Trophoblast cell (in vitro differentiated cells and primary cell): Measurements from ENCODE around the gene SETD6.

Experiments
- DNase-seq, 2 donors: peaks; one replicate each; pipeline ENCODE4 v3.0.0-alpha.2; 2016
- H2AFZ ChIP-seq: 2 replicates; pipeline ENCODE4 v1.6.1; 2013; ENCODE audit warnings: low read length, moderate library complexity, mild to moderate bottlenecking; ENCODE audit not compliant: insufficient read depth, poor library complexity
- H2AK5ac ChIP-seq: 2 replicates; pipeline ENCODE4 v1.6.1; 2013; ENCODE audit warnings: mild to moderate bottlenecking, low read length
- H2BK120ac ChIP-seq: 2 replicates; pipeline ENCODE4 v1.6.1; 2013; ENCODE audit warnings: low read length, mild to moderate bottlenecking, moderate library complexity; ENCODE audit not compliant: insufficient read depth, poor library complexity
- H2BK12ac ChIP-seq: 2 replicates; pipeline ENCODE4 v1.6.1; 2013; ENCODE audit warnings: mild to moderate bottlenecking, low read length, moderate library complexity
- H2BK5ac ChIP-seq: 2 replicates; pipeline ENCODE4 v1.6.1; 2013; ENCODE audit warnings: low read length, low read depth, moderate library complexity, mild to moderate bottlenecking; ENCODE audit not compliant: poor library complexity
- H3K14ac ChIP-seq: 2 replicates; pipeline ENCODE4 v1.6.1; 2013; ENCODE audit warnings: mild to moderate bottlenecking, low read length
- H3K18ac ChIP-seq: 2 replicates; pipeline ENCODE4 v1.6.1; 2013; ENCODE audit warnings: mild to moderate bottlenecking, low read length
- H3K23ac ChIP-seq: 2 replicates; pipeline ENCODE4 v1.6.1; 2013; ENCODE audit warnings: low read length
- H3K27ac ChIP-seq: 2 replicates; pipeline ENCODE4 v1.5.1; 2013; ENCODE audit warnings: low read depth, mild to moderate bottlenecking, inconsistent platforms, low read length, moderate library complexity
- H3K27me3 ChIP-seq: 2 replicates; pipeline ENCODE4 v1.6.1; 2013; ENCODE audit warnings: inconsistent platforms, mild to moderate bottlenecking, low read length, moderate library complexity; ENCODE audit not compliant: insufficient read depth
- H3K36me3 ChIP-seq, 2 experiments: 1 replicate in 1 of 2; 2 replicates in 1 of 2; pipeline ENCODE4 v1.6.1; 2013; ENCODE audit warnings: low read length in 2 of 2, mild to moderate bottlenecking in 2 of 2, moderate library complexity in 1 of 2; ENCODE audit not compliant: insufficient read depth in 2 of 2, control insufficient read depth in 1 of 2
- H3K4ac ChIP-seq: 2 replicates; pipeline ENCODE4 v1.6.1; 2013; ENCODE audit warnings: low read depth, mild to moderate bottlenecking, low read length, moderate library complexity
- H3K4me1 ChIP-seq, 2 experiments: 1 replicate in 1 of 2; 2 replicates in 1 of 2; pipeline ENCODE4 v1.6.1; 2013; ENCODE audit warnings: low read length in 2 of 2, mild to moderate bottlenecking in 2 of 2, moderate library complexity in 1 of 2; ENCODE audit not compliant: insufficient read depth in 2 of 2, control insufficient read depth in 1 of 2
- H3K4me2 ChIP-seq: 2 replicates; pipeline ENCODE4 v1.6.1; 2013; ENCODE audit warnings: inconsistent platforms, mild to moderate bottlenecking, low read length, moderate library complexity
- H3K4me3 ChIP-seq: 2 replicates; pipeline ENCODE4 v1.5.1; 2013; ENCODE audit warnings: mild to moderate bottlenecking, low read depth, low read length, inconsistent platforms
- H3K79me1 ChIP-seq: one replicate; pipeline ENCODE4 v1.6.1; 2013; ENCODE audit warnings: low read length
- H3K79me2 ChIP-seq: 2 replicates; pipeline ENCODE4 v1.6.1; 2013; ENCODE audit warnings: low read length, mild to moderate bottlenecking; ENCODE audit not compliant: control insufficient read depth, insufficient read depth, poor library complexity
- H3K9ac ChIP-seq: 2 replicates; pipeline ENCODE4 v1.6.1; 2013; ENCODE audit warnings: mild to moderate bottlenecking, low read length
- H3K9me3 ChIP-seq: 2 replicates; pipeline ENCODE4 v1.6.1; 2013; ENCODE audit warnings: low read depth, mild to moderate bottlenecking, control low read depth, inconsistent platforms, low read length; ENCODE audit not compliant: insufficient read depth
- H4K12ac ChIP-seq: 2 replicates; pipeline ENCODE4 v1.6.1; 2013; ENCODE audit warnings: low read depth, mild to moderate bottlenecking, low read length, moderate library complexity
- H4K8ac ChIP-seq: 2 replicates; pipeline ENCODE4 v1.6.1; 2013; ENCODE audit warnings: low read depth, mild to moderate bottlenecking, low read length, moderate library complexity
- H4K91ac ChIP-seq: one replicate; pipeline ENCODE4 v1.6.1; 2013; ENCODE audit warnings: low read depth, mild to moderate bottlenecking, low read length, moderate library complexity
- WGBS: extraction: QIAGEN DNeasy Blood & Tissue Kit; methylation state at CpG from one replicate; pipeline ENCODE4 v1.1.7; 2013; ENCODE audit warnings: missing lambda C conversion rate; ENCODE audit not compliant: insufficient read length, insufficient coverage; ENCODE audit errors: extremely low coverage; 5-methylcytosine and 5-hydroxymethylcytosine counted together

SETD6 gene

DNA sequence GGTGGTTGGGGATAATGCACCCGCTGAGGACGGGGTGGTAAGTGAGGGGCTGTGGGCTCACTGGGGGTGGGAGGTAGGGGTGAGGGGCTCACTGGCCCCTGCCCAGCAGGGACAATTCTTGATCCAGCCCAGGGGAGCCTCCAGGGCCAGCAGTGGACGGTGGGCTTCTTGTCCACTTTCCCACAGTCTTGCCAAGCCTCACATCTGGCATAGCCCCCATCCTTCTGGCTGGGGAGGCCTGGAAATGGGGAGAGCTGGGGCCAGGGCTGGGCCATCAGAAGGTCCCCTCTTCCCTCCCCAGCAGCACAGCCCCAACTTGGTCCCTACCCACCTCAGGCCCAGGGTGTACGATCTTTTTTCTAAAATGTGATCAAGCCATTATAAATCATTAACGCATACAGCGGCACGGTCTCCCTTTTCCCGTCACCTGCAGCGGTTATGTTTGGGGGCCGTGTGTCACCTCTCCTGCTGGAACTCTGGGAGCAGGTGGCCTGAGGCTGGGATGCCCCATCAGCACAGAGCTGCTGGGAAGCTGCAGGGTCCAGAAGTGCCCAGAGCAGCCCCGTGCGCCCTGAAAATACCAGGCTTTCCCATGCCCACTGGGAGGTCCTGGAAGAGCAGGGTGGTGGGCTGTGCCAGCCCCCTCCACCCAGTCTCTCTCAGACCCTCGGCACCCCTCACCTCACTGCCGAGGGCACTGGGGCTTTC is 7.2 kb upstream of the SETD6 start:
- no peak overlapping the region for H3K4me2 ChIP-seq
- DNase-seq, result no peak
- H3K4me3 ChIP-seq, result no peak overlapping the region
- H4K8ac ChIP-seq, result no peak overlapping the region
- H2AK5ac ChIP-seq, result no peak overlapping the region
- no peaks in the 10 kb centered on the region for H3K27me3 ChIP-seq
- no peak overlapping the region for H3K18ac ChIP-seq
- H3K36me3 ChIP-seq, result peaks cover 12 to 17% of the 10 kb centered on the region in 2 experiments
- no peak overlapping the region for H3K14ac ChIP-seq
- H4K12ac ChIP-seq, result no peak overlapping the region
- no peaks in the 10 kb centered on the region for H3K79me1 ChIP-seq
- H3K9me3 ChIP-seq, result no peaks in the 10 kb centered on the region
- no peak overlapping the region for H3K9ac ChIP-seq
- H3K4me1 ChIP-seq, result peaks cover 0 to 3% of the 10 kb centered on the region in 2 experiments
- H2BK5ac ChIP-seq, result no peak overlapping the region
- WGBS, result no CpG with 5 or more reads among the region's 14 CpGs
- H2BK120ac ChIP-seq, result no peak overlapping the region
- no peaks in the 10 kb centered on the region for H3K79me2 ChIP-seq
- H2BK12ac ChIP-seq, result no peak overlapping the region
- no peak overlapping the region for H3K27ac ChIP-seq
- no peak overlapping the region for H4K91ac ChIP-seq
- no peak overlapping the region for H2AFZ ChIP-seq
- H3K4ac ChIP-seq, result no peak overlapping the region
- H3K23ac ChIP-seq, result no peak overlapping the region

DNA sequence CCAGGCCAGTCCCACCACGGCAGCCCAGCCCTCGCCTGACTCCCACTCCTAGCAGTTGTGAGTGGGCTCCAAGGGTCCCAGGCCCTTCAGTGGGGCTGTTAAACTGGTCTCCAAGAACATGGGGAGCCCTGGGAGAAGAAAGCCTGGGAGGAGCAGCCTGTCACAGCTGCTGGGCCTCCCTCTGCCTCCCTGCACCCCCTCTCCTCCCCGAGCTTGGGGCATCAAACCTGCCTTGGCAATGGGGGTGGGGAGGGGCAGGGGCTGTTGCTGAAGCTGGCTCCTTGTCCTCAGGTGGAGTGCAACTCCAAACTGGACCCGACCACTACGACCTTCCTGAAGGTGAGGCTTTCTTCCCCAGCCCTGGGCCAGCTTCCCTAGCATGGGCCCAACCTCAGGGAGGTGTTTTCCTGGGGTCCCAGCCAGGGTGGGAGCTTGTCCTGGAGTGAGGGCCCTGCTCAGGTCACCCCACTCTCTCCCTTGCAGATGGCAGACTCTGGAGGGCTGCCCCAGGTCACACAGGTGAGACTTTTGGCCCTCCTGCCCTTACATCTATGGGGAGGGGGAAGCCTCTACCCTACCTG is 6.6 kb upstream of the SETD6 start:
- Histone ChIP-seq H3K79me1 (no peaks in the 10 kb centered on the region), H3K4me3 (no peak overlapping the region), H3K4me1 (peaks cover 0 to 3% of the 10 kb centered on the region in 2 experiments), H3K27me3 (no peaks in the 10 kb centered on the region), H2BK120ac (no peak overlapping the region), H2BK12ac (no peak overlapping the region), H3K36me3 (peaks cover 12 to 17% of the 10 kb centered on the region in 2 experiments), H2AFZ (no peak overlapping the region), H3K79me2 (no peaks in the 10 kb centered on the region), H3K4me2 (no peak overlapping the region), H3K27ac (no peak overlapping the region), H3K14ac (no peak overlapping the region), H3K9me3 (no peaks in the 10 kb centered on the region), H3K9ac (no peak overlapping the region), H4K8ac (no peak overlapping the region), H2BK5ac (no peak overlapping the region), H4K12ac (no peak overlapping the region), H3K4ac (no peak overlapping the region), H4K91ac (no peak overlapping the region), H2AK5ac (no peak overlapping the region), H3K23ac (no peak overlapping the region), H3K18ac (no peak overlapping the region)
- DNase-seq, result no peak
- WGBS, result no CpG with 5 or more reads among the region's 5 CpGs

DNA sequence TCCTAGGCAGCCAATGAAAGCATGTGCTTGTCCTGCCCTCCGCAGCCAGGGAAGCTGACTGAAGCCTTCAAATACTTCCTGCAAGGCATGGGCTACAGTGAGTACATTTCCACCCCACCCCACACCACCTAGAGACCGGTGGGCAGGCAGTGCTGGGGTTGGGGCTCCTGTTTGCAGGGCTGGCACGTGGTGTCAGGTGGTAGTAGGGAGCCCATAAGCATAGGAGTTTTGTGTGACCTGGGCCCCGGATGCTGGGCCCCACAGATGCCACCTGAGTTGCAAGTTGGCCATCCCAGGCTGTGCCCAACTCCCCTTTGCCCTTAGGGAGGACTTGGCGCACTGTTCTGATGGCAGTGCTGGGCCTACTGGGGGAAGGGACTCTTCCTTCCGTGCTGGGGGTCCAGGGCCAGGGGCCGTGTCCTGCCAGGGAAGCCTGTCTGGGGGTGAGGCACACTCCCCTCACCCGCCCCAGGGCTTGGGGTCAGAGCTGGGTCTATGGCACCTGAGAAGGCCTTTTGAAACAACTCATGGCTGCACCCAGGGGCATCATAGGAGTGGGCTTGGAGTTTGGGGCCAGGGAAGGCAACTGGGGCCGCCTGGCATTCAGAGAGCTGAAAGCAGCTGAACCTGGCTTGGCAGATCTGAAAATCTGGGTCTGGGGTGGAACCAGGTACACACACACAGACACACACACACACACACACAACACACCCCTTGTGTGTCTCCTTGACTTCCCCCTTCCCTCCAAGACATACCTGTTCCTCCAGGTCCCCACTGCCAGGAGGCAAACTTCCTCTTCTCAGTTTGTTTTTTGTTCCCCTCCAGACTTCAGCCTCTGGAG is 5.8 kb upstream of the SETD6 start:
- no peak overlapping the region for H2BK120ac ChIP-seq
- H3K27me3 ChIP-seq, result no peaks in the 10 kb centered on the region
- H3K36me3 ChIP-seq, result peaks cover 12 to 14% of the 10 kb centered on the region in 2 experiments
- no peak overlapping the region for H2AFZ ChIP-seq
- peaks cover 0 to 3% of the 10 kb centered on the region in 2 experiments for H3K4me1 ChIP-seq
- no peak overlapping the region for H2AK5ac ChIP-seq
- no CpG with 5 or more reads among the region's 9 CpGs for WGBS
- H3K23ac ChIP-seq, result no peak overlapping the region
- no peak overlapping the region for H4K8ac ChIP-seq
- no peak overlapping the region for H2BK12ac ChIP-seq
- H3K4ac ChIP-seq, result no peak overlapping the region
- H3K4me3 ChIP-seq, result no peak overlapping the region
- no peak overlapping the region for H3K4me2 ChIP-seq
- no peak overlapping the region for H3K18ac ChIP-seq
- H4K91ac ChIP-seq, result no peak overlapping the region
- H2BK5ac ChIP-seq, result no peak overlapping the region
- no peaks in the 10 kb centered on the region for H3K79me2 ChIP-seq
- no peak overlapping the region for H3K9ac ChIP-seq
- no peak overlapping the region for H3K14ac ChIP-seq
- no peaks in the 10 kb centered on the region for H3K79me1 ChIP-seq
- no peak for DNase-seq
- H4K12ac ChIP-seq, result no peak overlapping the region
- H3K27ac ChIP-seq, result no peak overlapping the region
- no peaks in the 10 kb centered on the region for H3K9me3 ChIP-seq

DNA sequence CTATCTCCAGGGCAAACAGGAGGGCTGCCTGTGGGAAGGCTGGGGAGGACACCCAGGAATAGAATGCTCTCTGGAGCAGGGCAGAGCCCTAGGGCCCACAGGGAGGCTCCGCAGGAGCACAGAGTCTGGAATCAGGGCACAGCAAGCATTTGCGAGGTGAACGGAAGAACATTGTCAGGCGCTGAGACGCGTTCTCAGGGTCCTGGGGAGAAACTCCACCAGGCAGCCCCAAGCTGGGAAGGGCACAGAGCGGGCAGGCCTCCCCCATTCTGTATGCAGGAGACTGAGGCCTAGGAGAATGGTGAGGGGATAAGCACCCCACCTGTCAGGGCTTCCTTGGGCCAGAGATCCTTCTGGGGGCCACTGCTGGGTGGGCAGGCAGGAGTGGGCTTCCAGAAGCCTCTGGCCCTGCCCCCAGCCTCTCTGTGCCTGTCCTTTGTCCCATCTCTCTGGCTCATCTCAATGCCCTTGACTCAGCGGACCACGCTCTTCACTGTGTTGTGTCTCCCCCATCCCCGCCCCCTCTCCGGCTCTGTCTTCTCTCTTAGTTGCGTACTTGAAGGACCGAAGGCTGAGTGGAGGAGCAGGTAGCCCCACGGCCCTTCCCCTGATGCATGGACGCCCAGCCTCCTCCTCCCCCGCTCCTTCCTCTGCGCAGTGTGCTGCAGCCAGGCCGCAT is 5.1 kb upstream of the SETD6 start:
- Histone ChIP-seq H3K36me3 (peaks cover 12 to 14% of the 10 kb centered on the region in 2 experiments), H2BK120ac (no peak overlapping the region), H3K9ac (no peak overlapping the region), H3K27me3 (no peaks in the 10 kb centered on the region), H2BK5ac (no peak overlapping the region), H2AK5ac (no peak overlapping the region), H4K91ac (no peak overlapping the region), H3K9me3 (no peaks in the 10 kb centered on the region), H3K79me1 (peaks cover 2% of the 10 kb centered on the region), H3K4me1 (peaks cover 0 to 7% of the 10 kb centered on the region in 2 experiments), H4K12ac (no peak overlapping the region), H3K79me2 (peaks cover 3% of the 10 kb centered on the region), H2AFZ (no peak overlapping the region), H3K23ac (no peak overlapping the region), H3K27ac (no peak overlapping the region), H3K4me2 (no peak overlapping the region), H2BK12ac (no peak overlapping the region), H3K4ac (no peak overlapping the region), H3K14ac (no peak overlapping the region), H3K4me3 (no peak overlapping the region), H3K18ac (no peak overlapping the region), H4K8ac (no peak overlapping the region)
- no CpG with 5 or more reads among the region's 18 CpGs for WGBS
- no peak for DNase-seq
